GM12892 (cell line): ENCODE results near the gene DUSP1.

ENCODE experiments used
- DNase-seq: peaks from one replicate; pipeline ENCODE4 v3.0.0; 2011; ENCODE audit not compliant: insufficient read length
- FAIRE-seq: peaks from 2 replicates; lab custom pipeline; 2011; peaks lifted over from hg19 to GRCh38; lab: Jason Lieb, UNC
- POLR2A ChIP-seq: IDR thresholded peaks from 2 replicates; pipeline ENCODE4 v1.6.1; 2011; ENCODE audit warnings: low read depth, low read length, control low read depth
- POLR2AphosphoS5 ChIP-seq: IDR thresholded peaks from 2 replicates; pipeline ENCODE4 v1.6.1; 2011; ENCODE audit warnings: low read depth, low read length, control low read depth
- TAF1 ChIP-seq: IDR thresholded peaks from 2 replicates; pipeline ENCODE4 v1.6.1; 2011; ENCODE audit warnings: low read depth, mild to moderate bottlenecking, control low read depth, low read length, borderline replicate concordance

The DUSP1 gene

DNA sequence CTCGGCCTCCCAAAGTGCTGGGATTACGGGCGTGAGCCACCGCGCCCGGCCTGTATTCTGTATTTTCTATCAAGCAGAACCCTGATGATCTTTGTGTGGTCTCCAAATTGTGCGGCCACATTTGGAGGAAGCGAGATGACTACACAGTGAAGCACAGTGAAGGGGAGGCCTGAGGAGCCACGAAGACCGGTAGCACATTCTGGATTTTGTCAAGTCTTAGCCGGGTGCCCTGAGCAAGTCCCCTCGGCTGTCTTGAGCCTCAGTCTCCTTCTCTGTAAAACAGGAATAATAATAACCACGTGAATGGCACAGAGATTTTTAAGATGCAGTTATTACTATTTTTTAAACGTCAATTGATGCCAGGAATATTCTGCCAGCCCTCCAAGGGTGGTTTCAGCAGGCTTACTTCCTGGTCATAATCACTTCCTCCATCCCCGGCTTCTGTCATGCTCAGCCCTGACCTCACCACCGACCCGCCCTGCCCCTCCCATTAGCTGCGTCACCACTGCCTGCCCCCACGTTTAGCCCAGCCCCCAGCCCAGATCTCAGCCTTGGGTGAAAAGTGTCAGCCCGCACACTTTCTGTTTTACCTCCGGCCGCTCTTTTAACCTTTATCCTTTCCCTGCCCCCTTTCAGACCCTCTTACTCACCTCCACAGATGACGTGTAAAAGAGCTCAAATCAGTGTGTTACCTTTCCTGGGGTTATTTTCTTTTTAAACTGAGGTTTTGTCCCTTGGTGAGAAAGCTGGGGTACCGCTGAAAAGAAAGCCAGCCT is 36.1 kb upstream of the DUSP1 start:
- TF ChIP-seq POLR2A (peak; percentile 51; the same call in 1 of the 2 replicates), POLR2AphosphoS5 (no peak), TAF1 (no peak)
- DNase-seq = peak; percentile 89

DNA sequence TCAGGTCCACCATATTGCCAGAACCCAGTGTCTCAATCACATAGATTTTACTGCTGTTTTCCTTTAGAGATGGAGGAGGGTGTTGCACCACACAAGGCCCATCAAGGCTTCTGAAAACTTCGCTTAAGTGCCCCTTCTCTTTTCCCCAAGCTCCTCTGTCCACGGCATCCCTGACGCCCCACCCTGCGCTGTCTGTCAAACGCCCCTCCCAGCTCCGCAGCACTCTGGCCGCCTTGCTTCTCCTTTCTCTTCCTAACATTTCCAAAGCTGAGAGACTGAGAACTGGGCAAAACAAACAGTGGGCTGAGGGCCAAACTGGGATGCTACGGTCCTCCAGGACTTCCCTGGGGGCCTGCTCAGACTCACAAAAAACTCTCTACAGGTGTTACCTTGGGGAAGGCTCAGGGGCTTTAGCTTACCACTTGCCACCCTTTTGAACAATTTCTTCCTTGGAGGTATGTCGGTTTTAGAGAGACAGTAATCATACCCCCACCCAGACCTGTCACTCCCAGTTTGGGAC is 34.8 kb upstream of the DUSP1 start:
- FAIRE-seq = no peak
- DNase-seq = no peak
- TF ChIP-seq POLR2AphosphoS5 = no peak
- TF ChIP-seq POLR2A = no peak
- TF ChIP-seq TAF1 = no peak

More for the DNA sequence above, 36.1 kb upstream of the DUSP1 start:
- peak; percentile 95 for FAIRE-seq

DNA sequence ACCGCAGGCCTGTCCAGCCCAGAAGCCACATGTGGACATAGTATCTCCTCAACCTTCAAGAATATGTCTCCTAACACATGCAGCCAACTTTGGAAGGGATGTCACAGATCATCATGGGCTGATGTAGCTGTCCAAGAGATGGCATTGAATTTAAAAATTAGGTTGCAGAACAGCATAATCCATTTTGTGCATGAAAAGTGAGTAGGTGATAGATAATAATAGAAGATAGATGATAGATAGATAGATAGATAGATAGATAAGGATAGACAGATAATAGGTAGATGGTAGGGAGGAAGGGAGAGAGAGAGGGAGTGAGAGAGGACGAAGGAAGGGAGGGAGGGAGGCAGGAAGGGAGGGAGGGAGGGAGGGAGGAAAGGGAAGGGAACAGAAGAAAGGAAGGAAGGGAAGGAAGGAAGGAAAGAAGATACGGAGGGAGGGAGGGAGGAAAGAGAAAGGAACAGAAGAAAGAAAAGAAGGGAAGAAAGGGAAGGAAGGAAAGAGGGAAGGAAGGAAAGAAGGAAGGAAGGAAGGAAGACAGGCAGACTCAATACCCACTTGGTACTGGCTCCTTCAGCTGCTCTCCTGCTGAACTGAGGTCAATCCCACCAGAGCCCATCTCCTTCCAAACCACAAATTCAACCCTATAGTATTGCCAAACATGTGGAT is 34.2 kb upstream of the DUSP1 start:
- TF ChIP-seq POLR2AphosphoS5 (no peak), TAF1 (no peak), POLR2A (no peak)
- FAIRE-seq = no peak
- no peak for DNase-seq

DNA sequence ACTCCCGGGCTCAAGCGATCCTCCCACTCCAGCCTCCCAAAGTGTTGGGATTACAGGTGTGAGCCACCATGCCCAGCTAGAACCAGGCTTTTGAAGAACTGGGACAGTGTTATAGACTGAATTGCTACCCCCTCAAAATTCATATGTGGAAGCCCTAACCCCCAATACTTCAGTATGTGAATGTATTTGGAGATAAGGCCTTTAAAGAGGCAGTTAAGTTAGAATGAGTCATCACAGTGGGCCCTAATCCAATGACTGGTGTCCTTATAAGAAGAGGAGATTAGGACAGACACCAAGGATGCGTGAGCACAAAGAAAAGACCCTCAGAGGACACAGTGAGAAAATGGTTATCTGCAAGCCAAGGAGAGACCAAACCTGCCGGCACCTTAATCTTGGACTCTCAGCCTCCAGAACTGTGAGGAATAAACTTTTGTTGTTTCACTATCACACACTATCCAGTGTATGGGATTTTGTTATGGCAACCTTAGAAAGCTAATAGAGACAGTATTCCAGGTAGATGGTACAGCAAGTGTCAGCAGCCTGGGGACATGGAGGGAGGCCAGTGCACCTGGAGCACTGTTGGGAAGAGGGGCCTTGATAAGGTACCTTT is 31.7 kb upstream of the DUSP1 start:
- no peak for DNase-seq
- TF ChIP-seq POLR2AphosphoS5 (no peak), POLR2A (no peak), TAF1 (no peak)
- no peak for FAIRE-seq

DNA sequence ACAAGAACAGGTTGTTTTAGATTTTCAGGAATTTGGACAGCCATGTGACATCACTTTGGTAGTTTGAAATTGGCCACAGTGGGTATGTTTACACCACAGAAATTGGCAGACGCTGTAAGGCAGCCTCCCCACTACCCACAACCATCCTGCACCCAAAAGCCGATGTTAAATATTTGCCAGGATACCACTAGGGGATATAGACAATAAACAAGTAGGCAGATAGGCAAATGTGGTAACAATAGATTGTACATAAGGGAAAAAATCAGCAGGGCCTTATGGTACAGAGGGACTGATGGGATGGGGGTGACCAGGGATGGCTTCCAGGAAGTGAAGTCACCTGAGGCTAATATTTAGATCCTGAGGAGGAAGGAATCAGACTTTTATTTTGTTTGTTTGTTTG is 31.1 kb upstream of the DUSP1 start:
- no peak for FAIRE-seq
- TF ChIP-seq POLR2A = no peak
- TF ChIP-seq POLR2AphosphoS5 = no peak
- TF ChIP-seq TAF1 = no peak
- no peak for DNase-seq

DNA sequence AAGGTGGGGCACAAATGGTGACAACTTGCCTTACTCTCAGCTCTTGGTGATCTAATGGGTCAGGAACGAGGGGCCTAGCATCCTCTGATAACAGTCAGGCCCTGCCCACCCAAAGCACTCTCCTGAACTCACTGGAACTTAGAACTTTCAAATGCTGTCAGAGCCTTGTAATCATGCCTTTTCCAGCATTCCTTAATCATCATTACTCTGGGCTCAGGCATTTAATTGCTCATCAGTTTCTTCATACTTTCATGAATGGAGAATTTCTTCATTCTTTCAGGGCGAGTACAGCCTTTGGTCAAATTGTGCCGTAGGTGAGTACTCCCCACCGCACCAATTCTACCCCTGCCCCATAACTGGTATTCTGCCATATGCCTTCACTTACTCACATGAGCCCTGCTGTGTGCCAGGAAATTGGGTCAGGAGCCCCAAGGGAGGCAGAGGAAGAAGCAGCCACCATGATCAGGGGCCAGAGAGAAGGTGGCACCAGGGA is 30.2 kb upstream of the DUSP1 start:
- no peak for TF ChIP-seq POLR2AphosphoS5
- no peak for TF ChIP-seq POLR2A
- TF ChIP-seq TAF1 = no peak
- DNase-seq = no peak
- FAIRE-seq = no peak

DNA sequence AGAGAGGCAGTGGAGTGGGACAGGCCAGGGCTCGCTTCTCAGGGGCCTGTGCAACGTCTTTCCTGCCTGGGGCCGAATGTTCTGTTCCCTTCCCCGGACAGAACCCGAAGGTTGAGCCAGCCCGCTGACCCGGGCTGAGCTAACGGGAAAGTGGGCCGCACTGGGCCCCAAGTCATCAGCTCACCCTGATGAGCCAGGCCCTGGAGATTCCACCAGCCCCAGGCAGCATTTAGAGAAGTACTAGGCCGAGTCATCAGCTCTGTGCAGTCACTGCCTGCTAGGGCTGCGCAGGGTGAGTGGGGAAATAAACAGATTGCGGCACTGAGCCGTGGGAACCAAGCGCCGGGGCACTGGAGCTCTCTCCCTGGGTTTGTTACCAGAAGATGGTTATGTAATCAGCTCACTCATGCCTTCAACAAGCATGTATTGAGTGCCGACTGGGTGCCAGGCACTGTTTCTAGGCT is 29.1 kb upstream of the DUSP1 start:
- no peak for FAIRE-seq
- TF ChIP-seq POLR2AphosphoS5 (no peak), POLR2A (no peak), TAF1 (no peak)
- DNase-seq = no peak

DNA sequence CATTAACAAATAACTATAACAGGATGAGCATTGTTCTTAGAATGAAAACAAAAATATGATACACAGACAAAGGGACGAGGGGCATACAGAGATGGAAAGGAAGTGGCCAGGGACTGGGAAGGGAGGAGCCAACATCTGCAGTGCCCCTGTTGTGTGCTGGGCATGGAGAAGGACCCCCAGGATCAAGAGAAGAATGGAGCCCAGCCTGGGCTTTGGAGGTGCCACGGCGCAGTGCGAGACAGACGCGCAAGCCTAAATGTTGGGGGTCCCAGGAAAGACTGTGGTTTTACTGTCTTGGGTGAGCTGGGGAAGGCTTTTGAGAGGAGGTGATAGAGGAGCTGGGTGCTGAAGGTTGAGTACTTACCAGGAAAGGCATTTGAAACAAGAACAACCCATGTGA is 28.4 kb upstream of the DUSP1 start:
- FAIRE-seq (no peak), DNase-seq (no peak)
- TF ChIP-seq POLR2A (no peak), POLR2AphosphoS5 (no peak), TAF1 (no peak)

DNA sequence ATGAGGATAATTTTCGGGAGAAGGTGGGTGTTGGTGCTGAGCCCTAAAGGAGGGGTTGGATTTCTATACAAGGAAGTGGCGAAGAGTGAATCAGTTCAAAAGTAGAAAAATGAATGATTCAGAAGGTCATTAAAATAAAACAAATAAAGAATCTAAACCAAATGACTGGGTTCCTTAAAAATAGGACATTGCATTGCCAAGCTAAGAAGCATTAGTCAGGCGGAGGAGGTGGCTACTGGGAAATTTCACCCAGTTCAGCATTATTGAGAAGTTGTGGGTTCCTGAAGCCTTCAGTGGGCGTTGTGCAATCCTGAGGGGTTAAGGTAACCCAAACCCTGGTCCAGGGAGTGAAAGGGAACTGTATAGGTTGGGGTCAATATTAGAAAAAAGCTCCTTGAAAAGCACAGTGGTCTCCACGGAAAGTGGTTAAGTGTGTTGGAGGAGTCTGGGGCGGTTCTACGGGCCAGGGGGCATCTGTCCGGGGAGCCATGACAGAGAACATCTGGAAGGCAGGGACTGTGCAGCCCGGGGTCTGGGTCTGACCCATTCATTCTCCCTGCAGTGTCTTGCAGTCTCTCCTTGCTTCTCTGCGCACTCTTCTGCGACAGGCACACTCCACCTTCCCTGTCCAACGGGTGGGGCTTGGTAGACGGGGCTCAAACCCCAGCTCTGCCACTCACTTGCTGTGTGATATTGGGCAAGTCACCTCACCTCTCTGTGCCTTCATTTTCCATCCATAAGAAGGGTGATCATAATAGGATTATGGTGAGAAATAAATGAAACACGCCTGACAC is 27.6 kb upstream of the DUSP1 start:
- TF ChIP-seq TAF1 (no peak), POLR2AphosphoS5 (no peak), POLR2A (no peak)
- DNase-seq (no peak), FAIRE-seq (no peak)

DNA sequence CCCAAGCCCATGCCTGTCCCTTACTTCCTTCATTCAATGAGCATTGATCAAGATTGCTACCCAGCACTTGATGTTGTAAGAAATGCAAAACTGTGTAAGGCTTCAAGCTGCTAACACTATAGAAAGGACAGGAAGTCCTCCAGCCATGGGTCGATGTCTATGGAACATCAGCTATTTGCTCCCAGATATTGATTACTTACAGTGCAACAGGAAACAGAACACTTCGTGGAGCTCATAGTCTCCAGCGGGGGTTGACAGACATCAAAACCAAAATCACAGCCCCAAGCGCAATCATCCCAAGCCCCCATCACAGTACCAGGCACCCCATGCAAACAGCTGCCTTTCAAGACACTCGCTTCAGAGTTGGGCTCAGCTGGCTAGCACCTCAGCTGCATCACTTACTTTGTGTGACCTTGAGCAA is 26.8 kb upstream of the DUSP1 start:
- TF ChIP-seq TAF1 = no peak
- no peak for TF ChIP-seq POLR2AphosphoS5
- TF ChIP-seq POLR2A = no peak
- FAIRE-seq (no peak), DNase-seq (no peak)

DNA sequence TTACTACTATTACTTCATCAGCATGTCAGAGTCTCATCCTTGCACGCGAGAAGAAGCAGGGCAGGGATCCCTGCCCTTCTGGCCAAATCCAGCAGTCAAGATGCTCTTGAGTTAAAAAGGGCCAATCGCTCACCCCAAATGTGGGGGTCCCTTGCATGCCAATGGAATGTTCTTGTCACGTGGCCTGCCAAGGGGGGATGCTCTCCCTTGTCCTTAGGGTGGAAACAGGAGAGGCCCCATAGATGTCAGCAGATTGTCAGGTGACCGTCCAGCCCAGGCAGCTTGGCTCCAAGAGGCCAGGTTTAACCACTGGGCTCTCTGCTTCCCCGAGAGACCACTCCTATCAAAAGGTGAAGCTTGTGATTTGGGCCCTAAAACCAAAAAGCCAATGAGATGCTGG is 25.3 kb upstream of the DUSP1 start:
- TF ChIP-seq POLR2AphosphoS5 (no peak), POLR2A (no peak), TAF1 (no peak)
- no peak for DNase-seq
- FAIRE-seq = no peak
